Effector memory CD8-positive, alpha-beta T cell (primary cell): Measurements from ENCODE around the gene TMEM131.

Experiments used
- ATAC-seq: fragments of 150-1000 bp; cut with Tn5 transposase; replicated peaks from 2 replicates; pipeline ENCODE4 v1.10.0; 2021; ENCODE audit warnings: mild to moderate bottlenecking, moderate library complexity
- DNase-seq, 3 experiments: peaks; one replicate each; pipeline ENCODE4 v3.0.0; 2021
- H3K27ac Mint-ChIP-seq, 2 donors: one replicate each; pipeline ENCODE4 v1.8.0; 2022; ENCODE audit warnings: mild to moderate bottlenecking in 2 of 2, mixed read lengths in 2 of 2, moderate library complexity in 2 of 2
- H3K27me3 Mint-ChIP-seq, 2 donors: one replicate each; pipeline ENCODE4 v1.8.0; 2022; ENCODE audit warnings: mixed read lengths in 2 of 2
- H3K36me3 Mint-ChIP-seq: one replicate; pipeline ENCODE4 v1.8.0; 2022; ENCODE audit warnings: mild to moderate bottlenecking, moderate library complexity, mixed read lengths; ENCODE audit not compliant: insufficient read depth
- H3K4me1 Mint-ChIP-seq, 2 donors: one replicate each; pipeline ENCODE4 v1.8.0; 2022; ENCODE audit warnings: low read depth in 2 of 2, mixed read lengths in 2 of 2
- H3K4me3 Mint-ChIP-seq, 2 donors: one replicate each; pipeline ENCODE4 v1.8.0; 2022; ENCODE audit warnings: mild to moderate bottlenecking in 2 of 2, mixed read lengths in 2 of 2, moderate library complexity in 2 of 2
- H3K9me3 Mint-ChIP-seq, 2 donors: one replicate each; pipeline ENCODE4 v1.8.0; 2022; ENCODE audit warnings: mixed read lengths in 2 of 2

TMEM131 gene

DNA sequence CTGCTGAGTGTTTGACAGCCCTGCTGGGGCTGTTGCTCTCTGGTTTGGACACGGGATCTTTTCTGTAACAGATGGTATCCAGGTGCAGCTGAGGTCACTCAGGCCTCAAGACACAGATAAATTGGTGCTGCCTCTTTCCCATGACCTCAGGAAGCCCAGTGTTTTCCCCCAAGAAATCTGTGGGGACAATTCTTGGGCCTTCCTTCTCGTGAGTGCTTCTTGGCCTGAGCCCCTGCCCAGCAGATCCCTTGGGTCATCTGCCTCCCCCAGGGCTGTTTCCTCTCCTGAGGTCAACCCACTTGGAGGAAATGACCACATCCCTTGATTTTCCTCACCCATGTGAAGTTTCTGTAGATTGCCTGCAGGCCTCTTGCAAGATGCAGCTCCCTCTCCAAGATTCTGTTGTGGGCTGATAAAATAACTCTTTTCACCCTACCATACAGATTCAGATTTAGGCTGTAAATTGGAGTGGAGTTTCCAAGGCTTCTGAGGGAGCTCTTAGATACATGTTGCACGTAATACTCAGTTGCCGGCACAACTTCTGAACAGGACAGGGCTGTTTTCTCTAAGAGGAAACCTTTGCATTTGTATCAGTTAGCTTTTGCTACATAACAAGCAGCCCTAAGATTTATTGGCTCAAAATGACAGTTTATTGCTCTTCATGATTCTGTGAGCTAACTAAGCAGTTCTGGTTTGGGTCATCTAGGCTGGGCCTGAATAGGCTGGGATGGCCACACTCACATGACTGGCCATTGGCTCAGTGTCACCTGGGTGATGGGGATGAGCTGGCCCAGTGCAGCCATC lies 269.3 kb downstream of the TMEM131 start:
- Mint-ChIP-seq H3K4me3 (peak overlapping the region in 1 of 2 donors; percentile 62), H3K4me1 (peaks cover 66 to 70% of the 10 kb centered on the region in 2 donors), H3K36me3 (peaks cover 94% of the 10 kb centered on the region), H3K27ac (peak overlapping the region; percentile 85 to 89), H3K27me3 (no peaks in the 10 kb centered on the region), H3K9me3 (no peaks in the 10 kb centered on the region)
- no peak for ATAC-seq
- no peak for DNase-seq

GRCh38 chr2:97724946-97725688 lies 270.6 kb downstream of the TMEM131 start:
- H3K4me3 Mint-ChIP-seq, result peak overlapping the region; percentile 26 to 66
- peak overlapping the region; percentile 85 to 89 for H3K27ac Mint-ChIP-seq
- no peak for DNase-seq
- H3K4me1 Mint-ChIP-seq, result peaks cover 65 to 67% of the 10 kb centered on the region in 2 donors
- no peak for ATAC-seq
- H3K27me3 Mint-ChIP-seq, result no peaks in the 10 kb centered on the region
- peaks cover 95% of the 10 kb centered on the region for H3K36me3 Mint-ChIP-seq
- no peaks in the 10 kb centered on the region for H3K9me3 Mint-ChIP-seq

DNA sequence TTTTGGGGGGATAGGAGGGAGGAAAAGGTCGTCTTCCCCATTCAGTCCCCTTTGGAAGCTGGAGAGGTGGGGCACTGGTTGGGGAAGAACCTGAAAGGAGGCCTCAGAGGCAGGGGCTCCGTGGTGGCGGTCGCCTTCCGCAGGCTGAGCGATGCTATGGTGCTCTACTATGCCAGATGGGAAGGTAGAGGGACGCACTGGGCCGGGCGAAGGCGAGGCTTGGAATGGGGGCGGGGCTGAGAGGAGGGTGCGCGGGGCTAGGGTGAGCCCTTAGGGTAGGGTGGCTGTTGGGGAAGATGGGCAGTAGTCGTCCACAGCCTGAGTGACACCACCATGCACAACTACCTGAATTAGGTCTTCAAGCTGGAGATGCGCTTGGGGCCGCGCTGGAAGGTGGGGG lies 271.2 kb downstream of the TMEM131 start:
- H3K27me3 Mint-ChIP-seq, result no peaks in the 10 kb centered on the region
- H3K4me3 Mint-ChIP-seq, result peak overlapping the region in 1 of 2 donors; percentile 18
- peaks cover 70 to 71% of the 10 kb centered on the region in 2 donors for H3K4me1 Mint-ChIP-seq
- peak overlapping the region; percentile 41 to 89 for H3K27ac Mint-ChIP-seq
- no peak for DNase-seq
- H3K36me3 Mint-ChIP-seq, result peaks cover 95% of the 10 kb centered on the region
- no peaks in the 10 kb centered on the region for H3K9me3 Mint-ChIP-seq
- ATAC-seq, result no peak

DNA sequence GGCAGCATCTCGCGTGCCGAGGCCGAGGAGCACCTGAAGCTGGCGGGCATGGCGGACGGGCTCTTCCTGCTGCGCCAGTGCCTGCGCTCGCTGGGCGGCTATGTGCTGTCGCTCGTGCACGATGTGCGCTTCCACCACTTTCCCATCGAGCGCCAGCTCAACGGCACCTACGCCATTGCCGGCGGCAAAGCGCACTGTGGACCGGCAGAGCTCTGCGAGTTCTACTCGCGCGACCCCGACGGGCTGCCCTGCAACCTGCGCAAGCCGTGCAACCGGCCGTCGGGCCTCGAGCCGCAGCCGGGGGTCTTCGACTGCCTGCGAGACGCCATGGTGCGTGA lies 271.7 kb downstream of the TMEM131 start:
- Mint-ChIP-seq H3K9me3 (no peaks in the 10 kb centered on the region), H3K4me1 (peaks cover 73% of the 10 kb centered on the region in 2 donors), H3K36me3 (peaks cover 96% of the 10 kb centered on the region), H3K27ac (peak overlapping the region in 1 of 2 donors; percentile 89), H3K27me3 (no peaks in the 10 kb centered on the region), H3K4me3 (peak overlapping the region; percentile 18 to 66)
- no peak for ATAC-seq
- DNase-seq, result no peak

- no peak for DNase-seq
- peak overlapping the region; percentile 95 to 96 for H3K4me3 Mint-ChIP-seq
- peaks cover 73 to 78% of the 10 kb centered on the region in 2 donors for H3K4me1 Mint-ChIP-seq
- peak overlapping the region; percentile 63 to 80 for H3K27ac Mint-ChIP-seq
- no peak for ATAC-seq
- H3K27me3 Mint-ChIP-seq, result no peaks in the 10 kb centered on the region
- no peaks in the 10 kb centered on the region for H3K9me3 Mint-ChIP-seq
- peaks cover 96% of the 10 kb centered on the region for H3K36me3 Mint-ChIP-seq
These were observed 272.3 kb downstream of the TMEM131 start for GRCh38 chr2:97723156-97724072.

GRCh38 chr2:97722227-97722626 lies 273.5 kb downstream of the TMEM131 start:
- Mint-ChIP-seq H3K9me3 (no peaks in the 10 kb centered on the region), H3K27me3 (no peaks in the 10 kb centered on the region), H3K36me3 (peaks cover 94% of the 10 kb centered on the region), H3K27ac (peak overlapping the region; percentile 63 to 80), H3K4me3 (peak overlapping the region; percentile 95 to 96), H3K4me1 (peaks cover 70 to 77% of the 10 kb centered on the region in 2 donors)
- no peak for DNase-seq
- no peak for ATAC-seq

DNA sequence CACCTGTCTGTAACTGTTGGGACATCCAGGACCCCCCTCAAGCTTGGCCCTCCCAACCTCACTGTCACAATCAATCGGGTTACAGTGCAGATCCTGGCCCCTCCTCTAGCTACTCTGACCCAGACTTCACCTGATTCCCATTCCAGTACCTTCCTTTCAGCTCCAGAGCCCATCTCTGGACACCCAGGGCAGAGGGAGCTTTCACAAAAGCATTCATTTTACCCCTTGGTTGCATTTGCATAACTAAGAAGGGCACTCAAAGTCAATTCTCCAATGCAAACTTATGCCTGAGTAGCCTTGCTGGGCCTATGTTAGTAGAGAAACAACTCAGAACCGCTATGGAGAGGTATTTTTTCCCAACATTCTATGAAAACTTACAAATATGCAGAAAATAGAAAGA lies 275.0 kb downstream of the TMEM131 start:
- Mint-ChIP-seq H3K27ac (peak overlapping the region; percentile 90 to 99), H3K27me3 (no peaks in the 10 kb centered on the region), H3K4me3 (peak overlapping the region; percentile 95 to 96), H3K4me1 (peaks cover 76 to 78% of the 10 kb centered on the region in 2 donors), H3K36me3 (peaks cover 89% of the 10 kb centered on the region), H3K9me3 (no peaks in the 10 kb centered on the region)
- ATAC-seq, result no peak
- no peak for DNase-seq

DNA sequence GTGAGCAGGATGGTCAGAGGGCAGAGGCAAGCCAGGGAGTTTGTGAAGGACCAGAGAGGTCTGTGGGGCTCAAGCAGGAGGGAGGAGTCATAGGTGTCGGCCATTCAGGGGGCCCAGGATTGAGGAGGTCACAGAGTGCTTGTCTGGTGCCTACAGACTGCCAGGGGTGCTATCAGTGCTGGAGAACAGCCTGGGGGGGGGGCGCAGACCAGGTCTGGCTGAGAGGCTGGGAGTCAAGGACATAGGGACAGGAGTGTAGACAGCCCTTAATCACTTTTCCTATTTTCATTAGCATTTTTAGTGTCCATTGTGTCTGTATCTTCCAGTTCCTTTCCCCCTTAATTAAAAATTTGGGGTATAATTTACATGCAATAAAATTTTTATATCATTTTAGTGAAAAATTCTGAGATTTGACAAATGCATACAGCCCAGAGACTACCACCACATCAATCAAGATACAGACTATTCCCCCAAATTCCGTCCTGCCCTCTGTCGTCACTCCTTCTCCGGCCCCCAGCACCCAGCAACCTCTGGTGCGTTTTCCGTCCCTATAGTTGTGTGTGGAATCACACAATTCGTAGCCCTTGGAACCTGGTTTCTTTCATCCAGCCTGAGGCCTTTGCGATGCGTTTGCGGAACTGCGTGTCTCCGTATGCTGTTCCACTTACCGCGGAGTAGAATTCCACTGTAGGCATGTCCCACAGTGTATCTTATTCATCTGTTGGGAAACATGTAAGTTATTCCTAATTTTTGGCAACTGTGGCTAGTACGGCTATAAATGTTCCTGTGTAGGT lies 276.2 kb downstream of the TMEM131 start:
- DNase-seq, result no peak
- ATAC-seq, result no peak
- Mint-ChIP-seq H3K27me3 (no peaks in the 10 kb centered on the region), H3K4me3 (peak overlapping the region; percentile 95 to 96), H3K27ac (peak overlapping the region; percentile 97 to 99), H3K4me1 (peaks cover 74 to 79% of the 10 kb centered on the region in 2 donors), H3K9me3 (no peaks in the 10 kb centered on the region), H3K36me3 (peaks cover 85% of the 10 kb centered on the region)

DNA sequence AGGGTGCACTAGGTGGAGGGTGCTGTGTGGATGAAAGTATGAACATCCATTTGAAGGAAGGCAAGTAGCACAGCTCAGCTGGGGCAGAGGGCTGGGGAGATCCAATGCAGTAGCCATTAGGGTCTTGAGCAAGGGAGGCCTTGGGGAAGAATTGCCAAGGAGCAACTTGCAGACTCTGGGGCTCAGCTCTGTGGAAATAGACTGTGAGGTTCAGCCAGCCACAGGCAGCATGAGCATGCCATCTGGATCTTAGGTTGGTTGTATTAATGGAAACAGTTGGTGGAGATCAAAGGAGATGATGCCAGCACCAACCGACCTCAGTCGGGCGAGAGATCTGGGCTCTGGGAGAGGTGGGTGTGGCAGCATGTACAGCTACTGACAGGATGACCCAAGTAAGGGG lies 276.8 kb downstream of the TMEM131 start:
- no peaks in the 10 kb centered on the region for H3K9me3 Mint-ChIP-seq
- no peak for DNase-seq
- ATAC-seq, result peak; percentile 14
- H3K27me3 Mint-ChIP-seq, result no peaks in the 10 kb centered on the region
- peak overlapping the region; percentile 97 to 99 for H3K27ac Mint-ChIP-seq
- peaks cover 85% of the 10 kb centered on the region for H3K36me3 Mint-ChIP-seq
- H3K4me3 Mint-ChIP-seq, result peak overlapping the region; percentile 95 to 96
- peaks cover 70 to 80% of the 10 kb centered on the region in 2 donors for H3K4me1 Mint-ChIP-seq

GRCh38 chr2:97718051-97718882 lies 277.5 kb downstream of the TMEM131 start:
- ATAC-seq (peak; percentile 85), DNase-seq (peak; percentile 73 to 77 (median 74))
- no peaks in the 10 kb centered on the region for H3K27me3 Mint-ChIP-seq
- peaks cover 86% of the 10 kb centered on the region for H3K36me3 Mint-ChIP-seq
- H3K4me3 Mint-ChIP-seq, result peak overlapping the region; percentile 95 to 96
- no peaks in the 10 kb centered on the region for H3K9me3 Mint-ChIP-seq
- H3K4me1 Mint-ChIP-seq, result peaks cover 72 to 80% of the 10 kb centered on the region in 2 donors
- peak overlapping the region; percentile 97 to 99 for H3K27ac Mint-ChIP-seq

DNA sequence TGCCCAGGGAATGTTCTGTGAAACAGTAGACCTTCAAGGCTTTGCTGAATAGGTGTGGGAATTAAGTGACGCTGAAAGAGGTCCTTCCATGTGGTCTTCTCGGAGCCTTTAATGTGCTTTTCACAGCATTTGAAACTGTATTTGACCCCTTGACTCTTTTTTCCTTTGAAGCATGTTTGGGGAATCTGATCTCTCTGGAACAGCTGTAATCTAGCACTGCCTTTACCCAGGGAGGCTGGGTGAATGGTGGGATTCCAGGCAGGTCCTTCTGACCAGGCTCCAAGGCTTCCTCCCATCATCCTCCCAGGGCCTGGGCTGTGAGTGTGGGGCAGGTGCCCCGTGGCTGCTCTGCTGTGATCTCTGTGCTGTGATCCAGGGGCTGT lies 278.1 kb downstream of the TMEM131 start:
- Mint-ChIP-seq H3K27ac (peak overlapping the region; percentile 97 to 99), H3K9me3 (no peaks in the 10 kb centered on the region)

More for the DNA sequence above, 278.1 kb downstream of the TMEM131 start:
- H3K4me3 Mint-ChIP-seq, result peak overlapping the region; percentile 95 to 96
- no peak for DNase-seq
- peaks cover 69 to 79% of the 10 kb centered on the region in 2 donors for H3K4me1 Mint-ChIP-seq
- H3K27me3 Mint-ChIP-seq, result no peaks in the 10 kb centered on the region
- H3K36me3 Mint-ChIP-seq, result peaks cover 79% of the 10 kb centered on the region
- ATAC-seq, result no peak
